IMR-90 (cell line): ENCODE results near the gene SPSB2. TPM values are rescaled to one million over a fixed set of nuclear protein-coding genes. Genes with fewer than 3 reads are reported as not detected.

Experiments used
- ATAC-seq: fragments of 200-7000 bp; cut with Tn5 transposase; 2 replicates; pipeline ENCODE4 v1.9.1; 2020; ENCODE audit warnings: low read depth, mild to moderate bottlenecking, moderate library complexity
- BruUV-seq: library from RNA; stranded (reverse); fragments of 400-500 nt; replicated peaks from 2 replicates; lab custom pipeline; 2021; lab: Mats Ljungman, UMichigan
- CTCF ChIA-PET: fragments of 300-600 bp; formaldehyde crosslinking; extraction: SDS; loops from one replicate; lab custom pipeline; 2021; ENCODE audit warnings: antibody characterized with exemption; lab: Yijun Ruan, JAX
- POLR2A ChIA-PET: fragments of 300-600 bp; sonication (Branson Sonifier 250); formaldehyde crosslinking; loops from one replicate; lab custom pipeline; 2022; ENCODE audit warnings: antibody characterized with exemption; ENCODE audit not compliant: unreplicated experiment; lab: Charles Lee
- DNase-seq: peaks from one replicate; pipeline ENCODE4 v3.0.0; 2013
- H2AFZ ChIP-seq: replicated peaks from 2 replicates; pipeline ENCODE3; 2013; ENCODE audit warnings: low read length, mild to moderate bottlenecking; ENCODE audit not compliant: poor library complexity
- H2AK5ac ChIP-seq: 2 replicates; pipeline ENCODE4 v1.6.1; 2013; ENCODE audit warnings: low read depth, low read length, inconsistent platforms
- H2AK9ac ChIP-seq: replicated peaks from 2 replicates; pipeline ENCODE3; 2013; ENCODE audit warnings: mild to moderate bottlenecking, low read depth, low read length, moderate library complexity; ENCODE audit not compliant: poor library complexity
- H2BK120ac ChIP-seq: 2 replicates; pipeline ENCODE4 v1.6.1; 2013; ENCODE audit warnings: low read depth, low read length, inconsistent platforms
- H2BK15ac ChIP-seq: 3 replicates; pipeline ENCODE4 v1.6.1; 2013; ENCODE audit warnings: low read depth, low read length, inconsistent platforms
- H2BK20ac ChIP-seq: 2 replicates; pipeline ENCODE4 v1.6.1; 2013; ENCODE audit warnings: low read depth, mild to moderate bottlenecking, inconsistent platforms, low read length, moderate library complexity
- H2BK5ac ChIP-seq: 2 replicates; pipeline ENCODE4 v1.6.1; 2013; ENCODE audit warnings: mild to moderate bottlenecking, low read depth, low read length, inconsistent platforms; ENCODE audit not compliant: poor library complexity, severe bottlenecking
- H3K14ac ChIP-seq: replicated peaks from 2 replicates; pipeline ENCODE4 v1.6.1; 2013; ENCODE audit warnings: low read depth, low read length, inconsistent platforms
- H3K18ac ChIP-seq: 2 replicates; pipeline ENCODE4 v1.6.1; 2013; ENCODE audit warnings: low read depth, low read length, control low read depth
- H3K23ac ChIP-seq: 2 replicates; pipeline ENCODE4 v1.6.1; 2013; ENCODE audit warnings: low read depth, low read length, inconsistent platforms
- H3K27ac ChIP-seq: 2 replicates; pipeline ENCODE4 v1.5.1; 2013; ENCODE audit warnings: mild to moderate bottlenecking, control low read depth, low read length; ENCODE audit not compliant: insufficient read depth
- H3K27me3 ChIP-seq: 2 replicates; pipeline ENCODE4 v1.6.1; 2013; ENCODE audit warnings: low read length; ENCODE audit not compliant: control insufficient read depth, insufficient read depth
- H3K36me3 ChIP-seq: 2 replicates; pipeline ENCODE4 v1.6.1; 2013; ENCODE audit warnings: low read length, mixed read lengths; ENCODE audit not compliant: control insufficient read depth, insufficient read depth
- H3K4ac ChIP-seq: 2 replicates; pipeline ENCODE4 v1.6.1; 2013; ENCODE audit warnings: low read depth, low read length, inconsistent platforms
- H3K4me1 ChIP-seq: 2 replicates; pipeline ENCODE4 v1.6.1; 2013; ENCODE audit warnings: low read length, mixed read lengths; ENCODE audit not compliant: control insufficient read depth, insufficient read depth
- H3K4me2 ChIP-seq: 2 replicates; pipeline ENCODE4 v1.6.1; 2013; ENCODE audit warnings: low read depth, mild to moderate bottlenecking, control low read depth, low read length, moderate library complexity
- H3K4me3 ChIP-seq: 2 replicates; pipeline ENCODE4 v1.5.1; 2013; ENCODE audit warnings: low read depth, mild to moderate bottlenecking, control low read depth, low read length, moderate library complexity; ENCODE audit not compliant: insufficient read depth
- H3K56ac ChIP-seq: 2 replicates; pipeline ENCODE4 v1.6.1; 2013; ENCODE audit warnings: low read length, inconsistent platforms; ENCODE audit not compliant: insufficient read depth; ENCODE audit errors: extremely low read depth
- H3K79me1 ChIP-seq, 2 experiments: 2 replicates each; pipeline ENCODE4 v1.6.1; 2013; ENCODE audit warnings: low read length in 2 of 2, inconsistent platforms in 1 of 2, low read depth in 1 of 2
- H3K9ac ChIP-seq: 2 replicates; pipeline ENCODE4 v1.6.1; 2013; ENCODE audit warnings: low read depth, low read length, control low read depth
- H3K9me1 ChIP-seq: 2 replicates; pipeline ENCODE4 v1.6.1; 2013; ENCODE audit warnings: low read length, inconsistent platforms; ENCODE audit not compliant: insufficient read depth
- H3K9me3 ChIP-seq: 2 replicates; pipeline ENCODE4 v1.6.1; 2013; ENCODE audit warnings: low read length; ENCODE audit not compliant: control insufficient read depth, insufficient read depth
- H4K20me1 ChIP-seq: 2 replicates; pipeline ENCODE4 v1.6.1; 2013; ENCODE audit warnings: low read length, inconsistent platforms; ENCODE audit not compliant: insufficient read depth
- H4K5ac ChIP-seq: 2 replicates; pipeline ENCODE4 v1.6.1; 2013; ENCODE audit warnings: mild to moderate bottlenecking, low read depth, low read length, control low read depth
- H4K8ac ChIP-seq, 2 experiments: 2 replicates each; pipeline ENCODE4 v1.6.1; 2013; ENCODE audit warnings: low read depth in 2 of 2, low read length in 2 of 2, control low read depth in 1 of 2, inconsistent platforms in 1 of 2
- H4K91ac ChIP-seq: 2 replicates; pipeline ENCODE4 v1.6.1; 2013; ENCODE audit warnings: low read depth, low read length, inconsistent platforms; ENCODE audit not compliant: insufficient read depth
- BHLHE40 ChIP-seq: fragments of 150-350 bp; IDR thresholded peaks from 2 replicates; pipeline ENCODE4 v1.6.1; 2016; ENCODE audit warnings: mild to moderate bottlenecking, low read depth, low read length
- CEBPB ChIP-seq: IDR thresholded peaks from 2 replicates; pipeline ENCODE4 v1.6.1; 2012; ENCODE audit warnings: low read depth, low read length, improper control_type of control experiment
- CHD1 ChIP-seq: IDR thresholded peaks from 2 replicates; pipeline ENCODE4 v1.6.1; 2012; ENCODE audit warnings: low read depth, low read length, improper control_type of control experiment
- CTCF ChIP-seq: conservative IDR thresholded peaks from 2 replicates; pipeline ENCODE4 v1.5.1; 2012; ENCODE audit warnings: mild to moderate bottlenecking, low read depth, low read length, improper control_type of control experiment
- ELK1 ChIP-seq: fragments of 150-350 bp; IDR thresholded peaks from 2 replicates; pipeline ENCODE4 v1.6.1; 2016; ENCODE audit warnings: low read depth, mild to moderate bottlenecking, low read length, moderate library complexity, borderline replicate concordance
- FOS ChIP-seq: fragments of 150-350 bp; IDR thresholded peaks from 2 replicates; pipeline ENCODE4 v1.6.1; 2016; ENCODE audit warnings: low read depth, low read length
- MAFK ChIP-seq: IDR thresholded peaks from 2 replicates; pipeline ENCODE4 v1.6.1; 2012; ENCODE audit warnings: low read depth, low read length, improper control_type of control experiment
- MAZ ChIP-seq: IDR thresholded peaks from 2 replicates; pipeline ENCODE4 v1.6.1; 2012; ENCODE audit warnings: low read depth, mild to moderate bottlenecking, low read length, improper control_type of control experiment, moderate library complexity, borderline replicate concordance
- MXI1 ChIP-seq: IDR thresholded peaks from 2 replicates; pipeline ENCODE4 v1.6.1; 2012; ENCODE audit warnings: low read depth, mild to moderate bottlenecking, low read length, moderate library complexity, borderline replicate concordance
- NFE2L2 ChIP-seq: fragments of 150-350 bp; IDR thresholded peaks from 2 replicates; pipeline ENCODE4 v1.6.1; 2016; ENCODE audit warnings: low read depth, mild to moderate bottlenecking, low read length
- POLR2A ChIP-seq: IDR thresholded peaks from 2 replicates; pipeline ENCODE4 v1.6.1; 2012; ENCODE audit warnings: mild to moderate bottlenecking, low read depth, low read length
- RAD21 ChIP-seq: IDR thresholded peaks from 2 replicates; pipeline ENCODE4 v1.6.1; 2012; ENCODE audit warnings: low read length, improper control_type of control experiment
- RCOR1 ChIP-seq: IDR thresholded peaks from 2 replicates; pipeline ENCODE4 v1.6.1; 2012; ENCODE audit warnings: mild to moderate bottlenecking, low read length, improper control_type of control experiment; ENCODE audit not compliant: insufficient replicate concordance
- RFX5 ChIP-seq: IDR thresholded peaks from 2 replicates; pipeline ENCODE4 v1.8.0; 2012; ENCODE audit warnings: low read depth, mild to moderate bottlenecking, low read length, moderate library complexity
- SMC3 ChIP-seq: fragments of 150-350 bp; IDR thresholded peaks from 2 replicates; pipeline ENCODE4 v1.6.1; 2016; ENCODE audit warnings: low read depth, mild to moderate bottlenecking, antibody characterized with exemption, low read length, moderate library complexity
- USF2 ChIP-seq: fragments of 150-350 bp; IDR thresholded peaks from 2 replicates; pipeline ENCODE4 v1.6.1; 2017; ENCODE audit warnings: mild to moderate bottlenecking, antibody characterized with exemption, low read length, low read depth
- WGBS, 2 experiments: methylation state at CpG; one replicate each; pipeline versions ENCODE4 v1.1.5 to v1.1.7; 2013; ENCODE audit warnings: missing lambda C conversion rate in 2 of 2; ENCODE audit not compliant: insufficient read length in 1 of 2; ENCODE audit errors: extremely low coverage in 2 of 2; 5-methylcytosine and 5-hydroxymethylcytosine counted together
- dilution Hi-C: fragments of 300-500 bp; cut with HindIII; formaldehyde crosslinking; loops from one replicate; pipeline ENCODE4 v1.14.3; 2018; ENCODE audit warnings: low sequenced_read_pairs; ENCODE audit not compliant: unreplicated experiment
- in situ Hi-C: fragments of 300-500 bp; cut with MboI; formaldehyde crosslinking; loops from 3 replicates; pipeline ENCODE4 v1.14.3; 2019; ENCODE audit warnings: low sequenced_read_pairs, inconsistent platforms, mixed read lengths
- intact Hi-C: fragments of 100-400 bp; cut with micrococcal nuclease; formaldehyde crosslinking; loops from 2 replicates; pipeline ENCODE4 v1.10.0; 2022
- polyA plus RNA-seq, 3 experiments: library from polyadenylated mRNA; depleted of rRNA; stranded (reverse); fragments of >200 nt; gene quantifications; 2 replicates each; pipeline ENCODE4 v1.2.3, GENCODE V29; 2012; ENCODE audit warnings: low replicate concordance in 1 of 3
- total RNA-seq: library from RNA; depleted of rRNA; stranded (reverse); fragments of >200 nt; gene quantifications from 2 replicates; pipeline ENCODE4 v1.2.3, GENCODE V29; 2012

Gene SPSB2
- total and polyA plus RNA-seq, 2 of the 4 experiments (the other 2 are of a cell fraction) = 1.3 to 4.1 TPM

- Histone ChIP-seq H3K9me3 (no peaks in the 10 kb centered on the region), H3K9ac (peak overlapping the region; percentile 69; the same call in 1 of the 2 replicates), H2BK5ac (peak overlapping the region; percentile 36), H2BK120ac (no peak overlapping the region), H4K8ac (peak overlapping the region; percentile 2 to 19; a peak in 1 of 4 replicates), H3K9me1 (no peaks in the 10 kb centered on the region), H3K4me2 (peak overlapping the region; percentile 10), H2AK5ac (peak overlapping the region; percentile 26), H3K4me3 (peak overlapping the region; percentile 25; the same call in 1 of the 2 replicates), H2AFZ (peak overlapping the region; percentile 65), H3K36me3 (peaks cover 33% of the 10 kb centered on the region), H3K27me3 (no peaks in the 10 kb centered on the region), H3K79me1 (peaks cover 24 to 50% of the 10 kb centered on the region in 2 experiments), H2BK15ac (no peak overlapping the region), H4K20me1 (peaks cover 15% of the 10 kb centered on the region), H4K5ac (no peak overlapping the region), H2AK9ac (peak overlapping the region; percentile 78), H2BK20ac (no peak overlapping the region), H3K4me1 (peaks cover 5% of the 10 kb centered on the region), H3K27ac (peak overlapping the region; percentile 11; the same call in 1 of the 2 replicates), H4K91ac (peak overlapping the region; percentile 57; the same call in 1 of the 2 replicates), H3K18ac (no peak overlapping the region), H3K4ac (peak overlapping the region; percentile 28), H3K23ac (no peak overlapping the region), H3K14ac (no peak overlapping the region), H3K56ac (peak overlapping the region; percentile 58; the same call in 1 of the 2 replicates)
- DNase-seq = no peak
- in situ Hi-C loops (no loop called here), intact Hi-C loops (no loop called here), dilution Hi-C loops (no loop called here)
- POLR2A ChIA-PET = interaction anchor here (1.1 kb wide), 1 partner anchor 21 kb away, joined by 5 read pairs; no protein-coding TSS in a partner anchor
- 0% methylated on average over 2 of the region's 16 CpGs; no CpG with 5 or more reads in 1 of the 2 experiments for WGBS, 2 experiments
- CTCF ChIA-PET = interaction anchor here (0.6 to 3.3 kb wide), 4 partner anchors 15 to 1163 kb away, joined by 3 to 11 read pairs (median 6); partner anchors contain the start of gene SPSB2
- BruUV-seq = no TSS peak
- ATAC-seq = no peak
- TF ChIP-seq RAD21 (no peak), POLR2A (no peak), BHLHE40 (no peak), RCOR1 (no peak), CEBPB (no peak), CHD1 (no peak), FOS (no peak), MXI1 (no peak), CTCF (no peak), NFE2L2 (no peak), MAZ (no peak), USF2 (no peak), MAFK (no peak), RFX5 (no peak), ELK1 (no peak), SMC3 (no peak)
Observed at GRCh38 chr12:6850796-6851152, 22.3 kb downstream of the SPSB2 start.
